ENCODE results near the gene HLA-DOB. TPM values are rescaled to one million over a fixed set of nuclear protein-coding genes. Genes with fewer than 3 reads are reported as not detected.

Gene HLA-DOB
- total and polyA plus RNA-seq, 10 of the 15 experiments (the other 5 are each of a cell fraction or from before 2014, with no cell fraction given): 27.4 to 79.1 (median 37.0) TPM

GRCh38 chr6:32838114-32838958, 21.5 kb upstream of the HLA-DOB start, which contains the start of gene TAP2:
Gene TAP2 (minus strand): TSS chr6:32838739. CDS start chr6:32838233, 506 bp downstream.
- ChIA-PET RAD21 (ENCODE audit: unreplicated experiment) (interaction anchor here (0.6 to 10.5 kb wide), 37 partner anchors 11 to 587 kb away, joined by 3 to 269 read pairs (median 7); partner anchors contain the start of genes BRD2, HLA-DMA, HLA-DMB and PSMB9), POLR2A (interaction anchor here (0.5 to 10.5 kb wide), 28 partner anchors 8 to 1246 kb away, joined by 3 to 357 read pairs (median 4); partner anchors contain the start of genes HLA-DMA, HLA-DMB, HLA-DPB1 and PSMB9), CTCF (interaction anchor here (0.5 to 10.7 kb wide), 61 partner anchors 11 to 678 kb away, joined by 3 to 311 read pairs (median 5); partner anchors contain the start of genes HLA-DMA, HLA-DMB, HLA-DOB and HLA-DPA1), SMC1A (ENCODE audit: uncharacterized antibody, unreplicated experiment) (interaction anchor here (0.6 to 6.8 kb wide), 34 partner anchors 9 to 425 kb away, joined by 3 to 226 read pairs (median 5); partner anchors contain the start of genes HLA-DMA, HLA-DOB, PSMB9 and TAP1)
- Histone ChIP-seq H3K4me2 (ENCODE audit: control insufficient read depth, insufficient read depth) (peak within 1 kb of the TSS; percentile 72), H3K27me3 (replicated peaks in 1 of 2; ENCODE audit: control insufficient read depth in 2 of 2, insufficient read depth in 2 of 2, low read length in 1 of 2) (no peaks in the 10 kb centered on the region), H3K36me3 (ENCODE audit: control insufficient read depth in 2 of 2, insufficient read depth in 2 of 2, low read length in 1 of 2) (peaks cover 7 to 47% of the 10 kb centered on the region in 2 experiments), H3K79me2 (ENCODE audit: control insufficient read depth, insufficient read depth, low read length) (peaks cover 55% of the 10 kb centered on the region), H2AFZ (ENCODE audit: control insufficient read depth, low read depth, low read length) (peak within 1 kb of the TSS; percentile 85), H3K27ac (ENCODE audit: control insufficient read depth, insufficient read depth) (peak within 1 kb of the TSS; percentile 75), H4K20me1 (ENCODE audit: control insufficient read depth, insufficient read depth) (no peaks in the 10 kb centered on the region), H3K4me3 (peak within 1 kb of the TSS; percentile 95), H3K9me3 (replicated peaks; ENCODE audit: control insufficient read depth, insufficient read depth, low read length) (no peaks in the 10 kb centered on the region; the same call in 2 of the 3 replicates), H3K9ac (ENCODE audit: control insufficient read depth, insufficient read depth, low read length) (peak within 1 kb of the TSS; percentile 87), H3K4me1 (ENCODE audit: control insufficient read depth, insufficient read depth, low read length) (peaks cover 60% of the 10 kb centered on the region)
- FAIRE-seq (peak; percentile 89), DNase-seq (ENCODE audit: low read depth, low spot score) (no peak), ATAC-seq (peak; percentile 85)
- under 1% methylated on average over 44 of the region's 57 CpGs for WGBS (ENCODE audit: insufficient coverage, insufficient replicate concordance, low lambda C conversion rate, missing lambda C conversion rate)
- BruUV-seq (replicated peaks): no TSS peak
- in situ Hi-C loops (cut with MboI) (no loop called here), intact Hi-C loops (cut with micrococcal nuclease; ENCODE audit: unreplicated experiment) (loop anchor here (1.0 to 2.0 kb wide), 4 partner anchors 15 to 146 kb away; partner anchors contain the start of gene TAP1)
- TF ChIP-seq RELB (IDR thresholded peaks at IDR 0.05; ENCODE audit: low read depth) (no peak), ATF7 (IDR thresholded peaks at IDR 0.05; ENCODE audit: low read depth) (no peak), IKZF2 (IDR thresholded peaks at IDR 0.05) (peak; percentile 30 to 38; a peak in 1 of 4 replicates), SPI1 (IDR thresholded peaks at IDR 0.05; ENCODE audit: borderline replicate concordance, insufficient read depth, low read depth, low read length) (peak; percentile 49; the same call in 1 of the 2 replicates), TCF12 (IDR thresholded peaks at IDR 0.05; ENCODE audit: low read depth, low read length) (0 out of 2 replicates have a peak, but pooled peaks have one; percentile 33), STAT3 (IDR thresholded peaks at IDR 0.05; ENCODE audit: low read depth, low read length) (no peak), MXI1 (IDR thresholded peaks at IDR 0.05; ENCODE audit: low read depth, low read length) (peak; percentile 64), HDAC6 (IDR thresholded peaks at IDR 0.05; ENCODE audit: unreplicated experiment) (no peak), IKZF1 (conservative IDR thresholded peaks at IDR 0.05) (peak; percentile 75), GATAD2B (conservative IDR thresholded peaks at IDR 0.05; ENCODE audit: low read depth) (peak; percentile 55; the same call in 1 of the 2 replicates), TCF3 (IDR thresholded peaks at IDR 0.05; ENCODE audit: borderline replicate concordance, insufficient read depth, low read depth, low read length) (no peak), CREM (IDR thresholded peaks at IDR 0.05; ENCODE audit: low read depth) (0 out of 2 replicates have a peak, but pooled peaks have one; percentile 24), EZH2 (IDR thresholded peaks at IDR 0.05; ENCODE audit: borderline replicate concordance, control insufficient read depth, low read depth, low read length) (no peak), SMAD5 (IDR thresholded peaks at IDR 0.05; ENCODE audit: low read depth) (0 out of 2 replicates have a peak, but pooled peaks have one; percentile 34), BMI1 (IDR thresholded peaks at IDR 0.05; ENCODE audit: borderline replicate concordance) (no peak), ZBED1 (IDR thresholded peaks at IDR 0.05; ENCODE audit: borderline replicate concordance) (no peak), SUZ12 (IDR thresholded peaks at IDR 0.05; ENCODE audit: unreplicated experiment) (no peak), ASH2L (IDR thresholded peaks at IDR 0.05; ENCODE audit: borderline replicate concordance, low read depth) (peak; percentile 94; the same call in 1 of the 2 replicates)
- TF ChIP-seq, protein P1, sequence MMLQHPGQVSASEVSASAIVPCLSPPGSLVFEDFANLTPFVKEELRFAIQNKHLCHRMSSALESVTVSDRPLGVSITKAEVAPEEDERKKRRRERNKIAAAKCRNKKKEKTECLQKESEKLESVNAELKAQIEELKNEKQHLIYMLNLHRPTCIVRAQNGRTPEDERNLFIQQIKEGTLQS (IDR thresholded peaks at IDR 0.05; ENCODE audit: borderline replicate concordance, extremely low read depth, low read depth, low read length): no peak

All from GM12878 (cell line).